ENCODE data around the gene STXBP6. TPM values are rescaled to one million over a fixed set of nuclear protein-coding genes. Genes with fewer than 3 reads are reported as not detected.

The STXBP6 gene
- total RNA-seq, 1 experiment from 2014 or later = 12.3 TPM

- CTCF ChIA-PET = no interaction called here
- no TSS peak for BruUV-seq (replicated peaks)
- Histone ChIP-seq H3K9me2 (ENCODE audit: insufficient read depth) (no peaks in the 10 kb centered on the region), H3K36me3 (ENCODE audit: low read depth) (no peaks in the 10 kb centered on the region), H3K27me3 (ENCODE audit: insufficient read depth, low read depth) (no peaks in the 10 kb centered on the region), H3K79me2 (ENCODE audit: low read depth) (no peaks in the 10 kb centered on the region), H3K4me3 (no peak overlapping the region), H3K27ac (no peak overlapping the region), H4K20me1 (ENCODE audit: insufficient read depth) (no peaks in the 10 kb centered on the region), H3F3A (ENCODE audit: insufficient read depth, low read depth) (no peaks in the 10 kb centered on the region), H3K9me3 (ENCODE audit: insufficient read depth, low read depth) (no peaks in the 10 kb centered on the region), H3K4me1 (replicated peaks; ENCODE audit: insufficient read depth) (no peaks in the 10 kb centered on the region), H3K4me2 (no peak overlapping the region), H2AFZ (no peak overlapping the region)
- intact Hi-C loops (cut with micrococcal nuclease; ENCODE audit: unreplicated experiment) = no loop called here
- TF ChIP-seq CTCF (conservative IDR thresholded peaks at IDR 0.05) = no peak
- no peak for TF ChIP-seq EZH2 (IDR thresholded peaks at IDR 0.05; ENCODE audit: low read depth)
- POLR2A ChIA-PET (ENCODE audit: unreplicated experiment) = interaction anchor here (0.5 kb wide), 1 partner anchor 1977 kb away, joined by 7 read pairs; no protein-coding TSS in a partner anchor
- no peak for DNase-seq
Measured at GRCh38 chr14:24885410-24885913, 164.5 kb downstream of the STXBP6 start.

- no peak overlapping the region for H2AFZ ChIP-seq
- TF ChIP-seq CTCF (conservative IDR thresholded peaks at IDR 0.05) (no peak), EZH2 (IDR thresholded peaks at IDR 0.05; ENCODE audit: low read depth) (no peak)
- POLR2A ChIA-PET (ENCODE audit: unreplicated experiment) = no interaction called here
- H3K27ac ChIP-seq = no peak overlapping the region
- H3K4me2 ChIP-seq = no peak overlapping the region
- CTCF ChIA-PET = interaction anchor here (0.8 kb wide), 1 partner anchor 77 kb away, joined by 3 read pairs; no protein-coding TSS in a partner anchor
- H3K4me1 ChIP-seq (replicated peaks; ENCODE audit: insufficient read depth) = no peaks in the 10 kb centered on the region
- no peak for DNase-seq
- H3K36me3 ChIP-seq (ENCODE audit: low read depth) = no peaks in the 10 kb centered on the region
- no peaks in the 10 kb centered on the region for H3F3A ChIP-seq (ENCODE audit: insufficient read depth, low read depth)
- no TSS peak for BruUV-seq (replicated peaks)
- H3K27me3 ChIP-seq (ENCODE audit: insufficient read depth, low read depth) = no peaks in the 10 kb centered on the region
- no peak overlapping the region for H3K4me3 ChIP-seq
- no peaks in the 10 kb centered on the region for H3K79me2 ChIP-seq (ENCODE audit: low read depth)
- no peaks in the 10 kb centered on the region for H4K20me1 ChIP-seq (ENCODE audit: insufficient read depth)
- H3K9me3 ChIP-seq (ENCODE audit: insufficient read depth, low read depth) = no peaks in the 10 kb centered on the region
- intact Hi-C loops (cut with micrococcal nuclease; ENCODE audit: unreplicated experiment) = no loop called here
- no peaks in the 10 kb centered on the region for H3K9me2 ChIP-seq (ENCODE audit: insufficient read depth)
Measured at GRCh38 chr14:24883576-24883975, 166.4 kb downstream of the STXBP6 start.

- H3K27me3 ChIP-seq (ENCODE audit: insufficient read depth, low read depth) = no peaks in the 10 kb centered on the region
- no peaks in the 10 kb centered on the region for H3F3A ChIP-seq (ENCODE audit: insufficient read depth, low read depth)
- no peaks in the 10 kb centered on the region for H3K36me3 ChIP-seq (ENCODE audit: low read depth)
- BruUV-seq (replicated peaks) = no TSS peak
- TF ChIP-seq CTCF (conservative IDR thresholded peaks at IDR 0.05) = no peak
- TF ChIP-seq EZH2 (IDR thresholded peaks at IDR 0.05; ENCODE audit: low read depth) = no peak
- no peak for DNase-seq
- H4K20me1 ChIP-seq (ENCODE audit: insufficient read depth) = no peaks in the 10 kb centered on the region
- H3K27ac ChIP-seq = no peak overlapping the region
- H3K9me2 ChIP-seq (ENCODE audit: insufficient read depth) = no peaks in the 10 kb centered on the region
- H3K79me2 ChIP-seq (ENCODE audit: low read depth) = no peaks in the 10 kb centered on the region
- CTCF ChIA-PET = no interaction called here
- no peaks in the 10 kb centered on the region for H3K4me1 ChIP-seq (replicated peaks; ENCODE audit: insufficient read depth)
- no peak overlapping the region for H3K4me3 ChIP-seq
- intact Hi-C loops (cut with micrococcal nuclease; ENCODE audit: unreplicated experiment) = no loop called here
- H2AFZ ChIP-seq = no peak overlapping the region
- no peak overlapping the region for H3K4me2 ChIP-seq
- POLR2A ChIA-PET (ENCODE audit: unreplicated experiment) = no interaction called here
- H3K9me3 ChIP-seq (ENCODE audit: insufficient read depth, low read depth) = no peaks in the 10 kb centered on the region
Measured at GRCh38 chr14:24881116-24881893, 168.6 kb downstream of the STXBP6 start.

All from PC-9 (cell line).